Fibroblast of lung (primary cell): ENCODE results near the gene PCGF3.

Source experiments
- EZH2 ChIP-seq: IDR thresholded peaks from 2 replicates; pipeline ENCODE4 v1.5.1; 2012; ENCODE audit warnings: low read length, control low read depth, mild to moderate bottlenecking; ENCODE audit errors: missing control alignments
- TF ChIP-seq, protein P1 (sequence below), 2 donors: IDR thresholded peaks in 1 of 2; conservative IDR thresholded peaks in 1 of 2; 1 replicate in 1 of 2; 2 replicates in 1 of 2; pipeline ENCODE4 v1.5.1; 2011 to 2012; ENCODE audit warnings: low read length in 2 of 2, control low read depth in 1 of 2, inconsistent platforms in 1 of 2, low read depth in 1 of 2, mild to moderate bottlenecking in 1 of 2

DNA sequence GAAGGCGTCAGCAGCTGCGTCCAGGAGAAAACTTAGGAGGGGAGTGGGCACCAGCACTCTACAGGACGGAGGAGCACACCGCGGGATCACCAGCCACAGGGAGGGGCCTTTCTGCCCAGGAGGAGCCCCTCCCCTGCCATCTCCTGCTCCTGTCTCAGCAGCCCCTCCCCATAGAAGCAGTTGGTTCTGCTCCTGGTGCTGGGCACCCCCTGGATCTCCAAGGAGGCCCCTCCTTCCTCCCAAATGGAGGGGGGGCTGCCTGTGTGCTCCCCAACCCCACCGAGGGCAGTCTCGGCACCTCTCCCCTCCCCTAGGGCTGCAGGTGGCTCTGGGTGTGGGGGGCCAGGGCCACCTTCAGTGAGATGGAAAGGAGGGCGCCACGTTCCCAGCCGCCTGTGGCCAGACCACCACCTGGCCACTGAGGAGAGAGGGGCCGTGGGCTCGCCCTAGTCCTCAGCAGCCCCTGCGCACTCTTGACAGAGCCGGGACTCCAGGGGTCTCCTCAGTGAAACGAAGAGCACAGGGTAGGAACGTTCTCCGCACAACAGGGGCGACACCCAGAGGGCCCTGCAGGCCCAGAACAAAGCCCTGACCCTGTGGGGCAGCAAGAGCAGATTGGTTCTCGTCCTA lies 82.5 kb downstream of the PCGF3 start:
- TF ChIP-seq, protein P1, sequence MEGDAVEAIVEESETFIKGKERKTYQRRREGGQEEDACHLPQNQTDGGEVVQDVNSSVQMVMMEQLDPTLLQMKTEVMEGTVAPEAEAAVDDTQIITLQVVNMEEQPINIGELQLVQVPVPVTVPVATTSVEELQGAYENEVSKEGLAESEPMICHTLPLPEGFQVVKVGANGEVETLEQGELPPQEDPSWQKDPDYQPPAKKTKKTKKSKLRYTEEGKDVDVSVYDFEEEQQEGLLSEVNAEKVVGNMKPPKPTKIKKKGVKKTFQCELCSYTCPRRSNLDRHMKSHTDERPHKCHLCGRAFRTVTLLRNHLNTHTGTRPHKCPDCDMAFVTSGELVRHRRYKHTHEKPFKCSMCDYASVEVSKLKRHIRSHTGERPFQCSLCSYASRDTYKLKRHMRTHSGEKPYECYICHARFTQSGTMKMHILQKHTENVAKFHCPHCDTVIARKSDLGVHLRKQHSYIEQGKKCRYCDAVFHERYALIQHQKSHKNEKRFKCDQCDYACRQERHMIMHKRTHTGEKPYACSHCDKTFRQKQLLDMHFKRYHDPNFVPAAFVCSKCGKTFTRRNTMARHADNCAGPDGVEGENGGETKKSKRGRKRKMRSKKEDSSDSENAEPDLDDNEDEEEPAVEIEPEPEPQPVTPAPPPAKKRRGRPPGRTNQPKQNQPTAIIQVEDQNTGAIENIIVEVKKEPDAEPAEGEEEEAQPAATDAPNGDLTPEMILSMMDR (conservative IDR thresholded peaks at IDR 0.05 in 1 of 2, IDR thresholded peaks at IDR 0.05 in 1 of 2; ENCODE audit: low read depth in 1 of 2, low read length in 2 of 2) = no peak
- TF ChIP-seq EZH2 = no peak
